Measurements from ENCODE around the gene CORO2B.
"Not testable (repeated sequence)": the region's sequence is repeated elsewhere in the genome, so short reads cannot be mapped to it uniquely, and the experiment has no call there.

Gene CORO2B

DNA sequence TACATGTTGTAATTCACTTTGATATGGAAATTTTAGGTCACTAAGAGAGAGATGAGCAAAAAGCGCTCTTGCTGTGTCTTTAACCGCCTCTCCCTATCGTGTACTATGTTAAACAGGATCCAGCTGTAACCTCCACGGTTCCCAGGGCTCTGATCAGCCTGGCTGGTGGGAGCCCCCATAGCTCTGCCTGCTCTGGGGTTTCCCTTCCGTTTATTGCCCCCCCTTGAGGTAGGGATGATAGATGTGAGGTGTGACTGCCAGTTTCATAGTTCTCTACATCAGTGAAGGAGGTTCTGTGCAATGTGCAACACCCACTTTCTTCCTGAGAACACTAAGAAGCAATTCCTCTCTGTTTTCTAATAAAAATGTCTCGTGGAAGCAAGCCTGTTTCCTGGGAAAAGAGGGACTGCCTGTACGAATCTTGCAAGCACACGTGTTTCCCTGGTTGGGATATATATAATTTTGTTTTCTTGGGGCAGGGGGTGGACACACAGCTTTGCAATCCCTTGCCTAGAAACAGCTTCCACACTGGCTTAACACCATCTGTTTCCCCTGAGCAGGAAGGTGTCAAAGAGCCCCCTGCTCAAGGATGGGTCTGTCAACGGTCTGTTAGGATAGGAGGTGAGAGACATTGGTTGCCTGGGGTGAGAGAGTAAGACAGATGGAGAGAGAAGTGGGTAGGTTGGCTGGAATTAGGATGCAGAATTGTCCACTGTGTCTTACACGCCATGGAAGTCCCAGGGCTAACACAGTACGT lies 23.8 kb downstream of the CORO2B start:
- Histone ChIP-seq H3K4me3 (no peak overlapping the region), H3K36me3 (ENCODE audit: insufficient read depth, low read length) (no peaks in the 10 kb centered on the region), H3K9ac (ENCODE audit: insufficient read length) (no peak overlapping the region), H3K9me3 (ENCODE audit: low read depth, low read length) (no peaks in the 10 kb centered on the region), H3K27ac (no peak overlapping the region)
- DNase-seq (ENCODE audit: low read depth, low spot score): no peak
- TF ChIP-seq FOXP2 (optimal IDR thresholded peaks at IDR 0.05; ENCODE audit: control extremely low read depth, extremely low read length, insufficient read depth): no peak
- TF ChIP-seq POLR2AphosphoS5 (IDR thresholded peaks at IDR 0.05; ENCODE audit: borderline replicate concordance, low read depth, low read length): no peak
- TF ChIP-seq EZH2 (IDR thresholded peaks at IDR 0.05): no peak

DNA sequence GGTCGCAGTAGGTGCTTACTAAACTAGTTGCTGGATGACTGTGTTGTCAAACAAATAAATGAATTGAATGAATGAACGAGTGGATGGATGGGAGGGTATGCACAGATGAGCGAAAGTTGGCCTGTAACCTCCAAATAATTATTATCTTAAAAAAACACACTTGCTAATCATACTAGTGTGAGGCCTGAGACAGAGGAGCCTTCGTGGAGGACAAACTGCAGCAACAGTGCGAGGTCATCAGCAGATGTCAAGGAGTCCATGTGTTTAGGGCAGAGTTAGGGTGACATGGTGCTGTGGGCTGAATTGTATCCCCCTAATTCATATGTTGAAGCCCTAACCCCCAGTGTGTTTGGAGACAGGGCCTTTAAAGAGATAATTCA lies 24.4 kb downstream of the CORO2B start:
- no peaks in the 10 kb centered on the region for H3K36me3 ChIP-seq (ENCODE audit: insufficient read depth, low read length)
- no peak overlapping the region for H3K27ac ChIP-seq
- TF ChIP-seq FOXP2 (optimal IDR thresholded peaks at IDR 0.05; ENCODE audit: control extremely low read depth, extremely low read length, insufficient read depth) (no peak), EZH2 (IDR thresholded peaks at IDR 0.05) (no peak), POLR2AphosphoS5 (IDR thresholded peaks at IDR 0.05; ENCODE audit: borderline replicate concordance, low read depth, low read length) (no peak)
- no peak overlapping the region for H3K4me3 ChIP-seq
- no peaks in the 10 kb centered on the region for H3K9me3 ChIP-seq (ENCODE audit: low read depth, low read length)
- no peak for DNase-seq (ENCODE audit: low read depth, low spot score)
- no peak overlapping the region for H3K9ac ChIP-seq (ENCODE audit: insufficient read length)

DNA sequence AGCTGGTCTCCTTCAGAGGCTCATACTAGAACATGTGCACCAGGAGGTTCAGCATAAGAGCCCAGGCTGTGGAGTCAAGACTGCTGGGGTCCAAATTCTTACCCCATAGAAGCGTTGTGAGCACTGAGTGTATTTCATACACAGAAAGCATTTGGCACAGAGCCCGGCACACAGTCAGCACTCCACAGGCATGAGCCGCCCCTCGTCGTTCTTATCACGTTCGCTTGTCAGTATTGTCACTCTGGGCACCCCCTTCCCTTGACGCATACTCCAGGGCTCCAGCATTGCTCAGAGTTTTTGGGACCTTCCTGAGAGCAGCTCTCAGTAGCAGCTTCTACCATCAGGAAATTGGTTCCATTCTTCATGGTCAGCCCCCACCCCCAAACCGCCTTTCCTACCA lies 25.2 kb downstream of the CORO2B start:
- no peak for DNase-seq (ENCODE audit: low read depth, low spot score)

DNA sequence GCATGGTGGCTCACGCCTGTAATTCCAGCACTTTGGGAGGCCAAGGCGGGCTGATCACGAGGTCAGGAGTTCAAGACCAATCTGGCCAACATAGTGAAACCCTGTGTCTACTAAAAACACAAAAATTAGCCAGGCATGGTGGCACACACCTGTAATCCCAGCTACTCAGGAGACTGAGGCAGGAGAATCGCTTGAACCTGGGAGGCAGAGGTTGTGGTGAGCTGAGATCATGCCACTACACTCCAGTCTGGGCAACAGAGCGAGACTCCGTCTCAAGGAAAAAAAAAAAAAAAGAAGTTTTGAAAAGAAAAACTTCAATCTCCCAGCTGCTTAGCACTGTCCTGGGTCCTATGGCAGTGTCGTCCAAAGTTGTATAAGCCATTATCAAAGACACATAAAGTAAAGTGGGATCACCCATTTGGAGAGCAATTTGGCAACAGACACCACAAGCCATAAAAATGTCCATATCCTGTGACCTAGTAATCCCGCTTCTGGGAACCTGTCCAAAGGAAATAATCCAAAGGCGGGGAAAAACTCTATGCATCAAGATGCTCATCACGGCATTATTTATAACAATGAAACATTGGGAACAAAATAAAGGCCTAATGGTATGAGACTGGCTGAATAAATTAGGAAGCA lies 26.2 kb downstream of the CORO2B start:
- H3K9me3 ChIP-seq (ENCODE audit: low read depth, low read length); H3K9ac ChIP-seq (ENCODE audit: insufficient read length); H3K4me3 ChIP-seq; H3K36me3 ChIP-seq (ENCODE audit: insufficient read depth, low read length); H3K27ac ChIP-seq; DNase-seq (ENCODE audit: low read depth, low spot score): not testable (repeated sequence)

More for the DNA sequence above, 25.2 kb downstream of the CORO2B start:
- TF ChIP-seq EZH2 (IDR thresholded peaks at IDR 0.05): no peak
- TF ChIP-seq POLR2AphosphoS5 (IDR thresholded peaks at IDR 0.05; ENCODE audit: borderline replicate concordance, low read depth, low read length): no peak
- no peaks in the 10 kb centered on the region for H3K36me3 ChIP-seq (ENCODE audit: insufficient read depth, low read length)
- no peak overlapping the region for H3K27ac ChIP-seq
- no peak overlapping the region for H3K4me3 ChIP-seq
- no peaks in the 10 kb centered on the region for H3K9me3 ChIP-seq (ENCODE audit: low read depth, low read length)
- no peak overlapping the region for H3K9ac ChIP-seq (ENCODE audit: insufficient read length)

DNA sequence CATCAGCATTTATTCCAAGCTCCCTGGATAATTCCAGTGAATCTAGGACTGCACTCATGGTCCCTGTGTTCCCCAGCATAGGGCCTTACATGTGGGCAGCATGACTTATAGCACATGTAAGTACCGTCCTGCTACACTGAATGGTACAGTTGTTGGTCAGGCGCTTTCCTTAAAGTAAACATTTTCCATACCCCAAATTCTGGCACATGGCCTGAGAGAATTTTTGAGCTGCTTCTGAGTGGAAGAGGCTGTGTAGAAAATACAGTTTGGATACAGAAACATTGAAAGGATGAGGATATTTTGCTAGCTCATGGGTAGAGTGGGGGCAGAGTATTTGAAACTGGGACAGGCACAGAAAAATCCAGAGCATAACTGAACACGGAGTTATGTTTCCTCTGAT lies 27.6 kb downstream of the CORO2B start:
- no peak for TF ChIP-seq EZH2 (IDR thresholded peaks at IDR 0.05)
- no peak for TF ChIP-seq POLR2AphosphoS5 (IDR thresholded peaks at IDR 0.05; ENCODE audit: borderline replicate concordance, low read depth, low read length)
- TF ChIP-seq FOXP2 (optimal IDR thresholded peaks at IDR 0.05; ENCODE audit: control extremely low read depth, extremely low read length, insufficient read depth): no peak
- no peak overlapping the region for H3K9ac ChIP-seq (ENCODE audit: insufficient read length)
- no peaks in the 10 kb centered on the region for H3K9me3 ChIP-seq (ENCODE audit: low read depth, low read length)
- H3K4me3 ChIP-seq: no peak overlapping the region
- no peaks in the 10 kb centered on the region for H3K36me3 ChIP-seq (ENCODE audit: insufficient read depth, low read length)
- H3K27ac ChIP-seq: no peak overlapping the region
- no peak for DNase-seq (ENCODE audit: low read depth, low spot score)

DNA sequence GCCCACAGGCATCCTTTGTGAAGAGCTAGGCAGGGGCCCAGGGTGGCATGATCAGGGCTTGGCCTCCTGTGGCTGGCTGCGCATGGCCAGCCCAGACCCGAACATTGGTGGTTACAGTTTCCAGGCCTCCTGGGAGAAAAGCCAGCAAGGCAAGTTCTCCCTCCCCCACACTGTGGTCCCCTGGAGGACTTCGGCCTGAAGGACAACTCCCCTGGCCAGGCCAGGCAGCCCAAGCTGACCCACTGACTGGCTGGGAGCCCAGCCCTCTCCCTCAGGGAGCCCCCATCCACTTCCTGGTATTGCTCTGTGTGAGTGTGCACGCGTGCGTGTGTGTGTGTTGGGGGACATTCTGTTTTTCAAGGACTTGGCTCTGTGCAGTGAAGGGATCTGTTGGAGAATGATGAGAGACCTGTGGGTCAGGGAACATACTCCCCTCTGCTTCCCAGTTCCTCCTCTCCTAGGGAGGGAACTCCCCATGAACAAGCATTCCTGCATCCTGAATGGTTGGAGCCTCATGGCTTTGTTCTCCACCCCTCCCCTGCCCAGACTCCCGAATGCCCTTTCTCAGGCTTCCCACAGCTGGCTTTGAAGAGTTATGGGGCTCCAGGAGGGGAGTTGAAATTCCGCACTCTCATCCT lies 29.5 kb downstream of the CORO2B start:
- Histone ChIP-seq H3K27ac (no peak overlapping the region), H3K9me3 (ENCODE audit: low read depth, low read length) (no peaks in the 10 kb centered on the region), H3K4me3 (no peak overlapping the region), H3K9ac (ENCODE audit: insufficient read length) (no peak overlapping the region), H3K36me3 (ENCODE audit: insufficient read depth, low read length) (no peaks in the 10 kb centered on the region)
- no peak for DNase-seq (ENCODE audit: low read depth, low spot score)
- no peak for TF ChIP-seq EZH2 (IDR thresholded peaks at IDR 0.05)

DNA sequence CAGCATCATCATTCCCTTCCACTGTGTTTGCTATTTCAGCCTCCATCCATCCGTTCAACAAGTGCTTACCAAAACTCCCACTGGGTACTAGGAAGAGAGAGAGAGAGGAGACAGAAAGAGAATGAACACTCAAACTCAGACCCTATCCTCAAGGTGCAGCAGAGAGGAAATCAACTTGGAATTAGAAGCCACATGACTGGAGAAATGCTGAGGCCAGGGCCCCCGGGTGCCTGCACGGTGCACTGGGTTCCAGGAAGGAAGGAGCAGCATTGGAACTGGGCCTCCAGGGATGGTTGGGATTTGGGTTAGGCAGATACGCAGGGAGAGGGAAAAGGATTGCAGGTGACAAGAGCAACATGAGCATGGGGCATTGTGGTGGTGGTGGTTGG lies 30.0 kb downstream of the CORO2B start:
- H3K4me3 ChIP-seq: no peak overlapping the region
- no peak for TF ChIP-seq EZH2 (IDR thresholded peaks at IDR 0.05)
- no peak for TF ChIP-seq FOXP2 (optimal IDR thresholded peaks at IDR 0.05; ENCODE audit: control extremely low read depth, extremely low read length, insufficient read depth)
- TF ChIP-seq POLR2AphosphoS5 (IDR thresholded peaks at IDR 0.05; ENCODE audit: borderline replicate concordance, low read depth, low read length): no peak
- no peak overlapping the region for H3K9ac ChIP-seq (ENCODE audit: insufficient read length)
- H3K36me3 ChIP-seq (ENCODE audit: insufficient read depth, low read length): no peaks in the 10 kb centered on the region
- no peak overlapping the region for H3K27ac ChIP-seq
- no peaks in the 10 kb centered on the region for H3K9me3 ChIP-seq (ENCODE audit: low read depth, low read length)
- no peak for DNase-seq (ENCODE audit: low read depth, low spot score)

DNA sequence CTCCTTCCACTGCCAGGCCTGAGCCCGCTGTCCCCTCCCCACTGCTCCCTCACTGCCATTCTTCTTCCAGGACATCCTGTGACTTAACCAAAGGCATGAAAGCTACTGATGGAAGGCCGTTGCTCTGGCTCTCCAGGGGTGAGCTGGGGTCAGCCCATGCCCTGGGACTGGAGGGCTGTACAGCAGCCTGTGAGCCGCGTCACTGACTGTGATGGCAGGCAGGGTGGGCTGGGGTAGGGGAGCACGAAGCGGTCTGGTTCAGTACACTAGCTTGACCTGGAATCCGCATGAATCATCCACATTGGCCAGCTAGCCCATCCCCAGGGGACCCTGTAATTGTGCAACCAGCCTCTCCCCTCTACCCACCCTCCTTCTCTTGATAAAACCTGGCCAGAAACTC lies 30.8 kb downstream of the CORO2B start:
- no peak for TF ChIP-seq FOXP2 (optimal IDR thresholded peaks at IDR 0.05; ENCODE audit: control extremely low read depth, extremely low read length, insufficient read depth)
- no peak for TF ChIP-seq EZH2 (IDR thresholded peaks at IDR 0.05)
- no peak for TF ChIP-seq POLR2AphosphoS5 (IDR thresholded peaks at IDR 0.05; ENCODE audit: borderline replicate concordance, low read depth, low read length)
- Histone ChIP-seq H3K36me3 (ENCODE audit: insufficient read depth, low read length) (no peaks in the 10 kb centered on the region), H3K9me3 (ENCODE audit: low read depth, low read length) (no peaks in the 10 kb centered on the region), H3K27ac (no peak overlapping the region), H3K9ac (ENCODE audit: insufficient read length) (no peak overlapping the region), H3K4me3 (no peak overlapping the region)
- DNase-seq (ENCODE audit: low read depth, low spot score): no peak

DNA sequence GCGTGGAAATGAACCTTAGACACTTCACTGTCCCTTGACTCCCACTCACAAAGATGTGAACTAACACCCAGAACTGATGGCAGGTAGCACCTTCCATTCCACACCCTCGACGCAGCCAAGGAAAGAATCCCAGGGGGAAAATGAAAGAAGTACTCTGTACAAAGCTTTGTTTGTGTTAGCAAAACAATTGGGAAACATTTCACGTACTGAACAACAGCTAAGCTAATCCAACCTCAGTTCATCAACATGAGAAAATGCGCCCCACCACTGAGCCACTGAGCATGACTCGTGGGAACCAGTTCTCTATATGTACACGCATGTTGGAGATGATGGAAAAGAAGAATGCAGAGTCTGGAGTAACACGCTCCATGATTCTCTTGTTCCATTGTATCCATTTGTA lies 32.0 kb downstream of the CORO2B start:
- DNase-seq (ENCODE audit: low read depth, low spot score): no peak
- no peak for TF ChIP-seq POLR2AphosphoS5 (IDR thresholded peaks at IDR 0.05; ENCODE audit: borderline replicate concordance, low read depth, low read length)
- TF ChIP-seq FOXP2 (optimal IDR thresholded peaks at IDR 0.05; ENCODE audit: control extremely low read depth, extremely low read length, insufficient read depth): no peak
- TF ChIP-seq EZH2 (IDR thresholded peaks at IDR 0.05): no peak
- Histone ChIP-seq H3K9ac (ENCODE audit: insufficient read length) (no peak overlapping the region), H3K9me3 (ENCODE audit: low read depth, low read length) (no peaks in the 10 kb centered on the region), H3K36me3 (ENCODE audit: insufficient read depth, low read length) (no peaks in the 10 kb centered on the region), H3K27ac (no peak overlapping the region), H3K4me3 (no peak overlapping the region)

All from SK-N-MC (cell line).